Heart right ventricle (tissue), 16 donors: ENCODE measurements around the gene UIMC1. TPM values are rescaled to one million over a fixed set of nuclear protein-coding genes. Genes with fewer than 3 reads are reported as not detected.
A peak's percentile ranks its signal among the peaks of the same experiment; 100 is the strongest.

ENCODE experiments used
- ATAC-seq, 8 donors: fragments of 200-7000 bp; cut with Tn5 transposase; one replicate each; pipeline ENCODE4 v1.9.1; 2020; ENCODE audit warnings: mild to moderate bottlenecking in 8 of 8, moderate library complexity in 8 of 8, moderate number of reproducible peaks in 1 of 8
- DNase-seq, 2 donors: peaks; one replicate each; pipeline ENCODE4 v3.0.0-alpha.2; 2020
- H3K27ac ChIP-seq, 10 donors: fragments of 200-600 bp; sonication (generic) in 2 of 10; one replicate each; pipeline versions ENCODE4 v1.5.0 to v1.8.0; 2020 to 2022; ENCODE audit warnings: mild to moderate bottlenecking in 3 of 10
- H3K27me3 ChIP-seq, 7 donors: fragments of 200-600 bp; one replicate each; pipeline ENCODE4 v1.8.0; 2021 to 2022; ENCODE audit warnings: mild to moderate bottlenecking in 2 of 7
- H3K36me3 ChIP-seq, 9 donors: fragments of 200-600 bp; sonication (generic) in 1 of 9; one replicate each; pipeline versions ENCODE4 v1.5.0 to v1.8.0; 2020 to 2022; ENCODE audit warnings: mild to moderate bottlenecking in 2 of 9
- H3K4me1 ChIP-seq, 9 donors: fragments of 200-600 bp; sonication (generic) in 1 of 9; one replicate each; pipeline versions ENCODE4 v1.5.0 to v1.8.0; 2020 to 2022; ENCODE audit warnings: mild to moderate bottlenecking in 4 of 9
- H3K4me3 ChIP-seq, 10 donors: fragments of 200-600 bp; sonication (generic) in 2 of 10; one replicate each; pipeline versions ENCODE4 v1.5.0 to v1.8.0; 2020 to 2022; ENCODE audit warnings: mild to moderate bottlenecking in 7 of 10, moderate library complexity in 2 of 10
- H3K9me3 ChIP-seq, 11 donors: fragments of 200-600 bp in 10 of 11; sonication (generic) in 2 of 11; one replicate each; pipeline versions ENCODE4 v1.5.0 to v1.8.0; 2013 to 2022; ENCODE audit warnings: mild to moderate bottlenecking in 2 of 11, control low read depth in 1 of 11, moderate library complexity in 1 of 11
- WGBS, 2 donors: extraction: QIAGEN DNeasy Blood & Tissue Kit; methylation state at CpG; one replicate each; pipeline ENCODE4 v1.1.7; 2013; ENCODE audit warnings: inconsistent platforms in 1 of 2; 5-methylcytosine and 5-hydroxymethylcytosine counted together
- intact Hi-C, 10 donors: fragments of 100-400 bp; cut with DNase I; formaldehyde crosslinking; loops; one replicate each; pipeline versions ENCODE4 v1.11.1 to v1.14.2; 2022
- polyA plus RNA-seq, 2 donors: library from polyadenylated mRNA; stranded (reverse); fragments of 200-250 nt; gene quantifications; one replicate each; pipeline ENCODE4 v1.2.3, GENCODE V29; 2013
- total RNA-seq, 10 donors: library from RNA; stranded (reverse); fragmentation: NEBNext Ultra II Directional in 3 of 10; extraction: Animal tissue kit (Norgen Biotek cat#: 25700) in 3 of 10; gene quantifications; one replicate each; pipeline versions ENCODE4 v1.2.1 to v1.2.4, GENCODE V29; 2021 to 2023
- TF ChIP-seq, protein P1 (sequence below), 9 donors: fragments of 200-600 bp; sonication (generic) in 2 of 9; IDR thresholded peaks; one replicate each; pipeline versions ENCODE4 v1.5.0 to v1.8.0; 2021 to 2022; ENCODE audit warnings: antibody characterized with exemption in 9 of 9, mild to moderate bottlenecking in 5 of 9, moderate library complexity in 1 of 9
- donor health status: Arrhythmogenic right ventricular cardiomyopathy.
- donor health status: ischemic (EF 13 %, LVEDD 7.1; RV severe dilation, severe dysfunction).
- donor health status: healthy with polysubstance abuse.
- donor health status: DM: no; HTN: yes; CAD: no.
- donor health status: DM: no; HTN: no; CAD: no.
- donor health status: ischemic (EF 25% LVEDD 6.9; RV normal size, moderate dysfunction).
- donor health status: ischemic (EF 25% LVEDD 5.7; RV mildly dilated, moderate dysfunction).
- donor health status: healthy.
- donor health status: DM: yes; HTN: yes; CAD: no.
- donor health status: Ischemic cardiomyopathy.
- donor health status: ischemic (EF 35%, LVEDD 5.7; RV mildly dilated, moderate dysfunction).
- donor health status: nonischemic (EF 11% LVEDD 7.7; RV severe dilation, severe dysfunction).
- donor health status: DM: yes; HTN: yes; CAD: no.
- donor health status: PGD.
- donor health status: ischemic (EF 29% LVEDD 5.4; RV normal size, mild dysfunction).
- donor health status: nonischemic (EF 23%, LVEDD 6.1; RV moderate dilation, normal function).

The UIMC1 gene
- total and polyA plus RNA-seq, 12 donors = 24.0 to 45.5 (median 35.3) TPM

DNA sequence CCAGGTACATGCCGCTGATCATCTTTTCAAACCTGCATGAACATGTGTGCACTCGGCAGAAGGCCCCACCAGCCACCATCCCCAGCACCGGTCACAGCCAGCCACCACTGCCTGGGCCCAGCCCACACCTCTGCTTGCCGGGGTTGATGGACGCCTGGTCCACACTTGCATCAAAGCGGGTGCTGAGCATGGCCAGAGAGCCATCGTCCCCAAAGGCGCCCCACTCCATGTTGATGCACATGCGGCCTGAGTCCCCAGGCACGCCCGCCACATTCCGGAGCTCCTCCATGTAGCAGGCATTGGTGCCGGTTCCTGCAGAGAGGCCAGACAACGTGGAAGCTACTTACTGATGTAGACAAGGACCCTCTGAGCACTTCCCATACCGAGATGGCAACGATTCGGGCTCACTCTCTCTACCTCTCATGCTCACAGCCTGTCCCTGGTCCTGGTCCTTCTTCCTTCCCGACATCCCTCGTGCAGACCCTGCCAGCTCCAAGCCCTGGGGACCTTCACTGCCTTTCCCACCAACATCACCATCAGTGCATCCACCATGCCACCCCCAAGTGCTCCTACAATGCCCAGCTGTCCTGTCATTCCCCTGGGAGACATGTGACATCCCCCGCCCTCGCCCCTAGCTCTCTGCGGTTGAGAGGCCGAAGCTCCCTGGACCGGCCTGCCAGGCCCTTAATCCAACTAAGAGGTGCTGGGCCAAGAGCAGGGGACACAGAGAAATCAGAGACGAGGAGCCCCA is 124.6 kb downstream of the UIMC1 start:
- no peak for ATAC-seq
- Histone ChIP-seq H3K4me3 (no peak overlapping the region), H3K27ac (no peak overlapping the region), H3K4me1 (no peaks in the 10 kb centered on the region), H3K27me3 (peaks cover 0 to 24% (median 19%) of the 10 kb centered on the region in 7 donors), H3K9me3 (no peaks in the 10 kb centered on the region), H3K36me3 (peaks cover 0 to 61% (median 0%) of the 10 kb centered on the region in 9 donors)
- TF ChIP-seq, protein P1, sequence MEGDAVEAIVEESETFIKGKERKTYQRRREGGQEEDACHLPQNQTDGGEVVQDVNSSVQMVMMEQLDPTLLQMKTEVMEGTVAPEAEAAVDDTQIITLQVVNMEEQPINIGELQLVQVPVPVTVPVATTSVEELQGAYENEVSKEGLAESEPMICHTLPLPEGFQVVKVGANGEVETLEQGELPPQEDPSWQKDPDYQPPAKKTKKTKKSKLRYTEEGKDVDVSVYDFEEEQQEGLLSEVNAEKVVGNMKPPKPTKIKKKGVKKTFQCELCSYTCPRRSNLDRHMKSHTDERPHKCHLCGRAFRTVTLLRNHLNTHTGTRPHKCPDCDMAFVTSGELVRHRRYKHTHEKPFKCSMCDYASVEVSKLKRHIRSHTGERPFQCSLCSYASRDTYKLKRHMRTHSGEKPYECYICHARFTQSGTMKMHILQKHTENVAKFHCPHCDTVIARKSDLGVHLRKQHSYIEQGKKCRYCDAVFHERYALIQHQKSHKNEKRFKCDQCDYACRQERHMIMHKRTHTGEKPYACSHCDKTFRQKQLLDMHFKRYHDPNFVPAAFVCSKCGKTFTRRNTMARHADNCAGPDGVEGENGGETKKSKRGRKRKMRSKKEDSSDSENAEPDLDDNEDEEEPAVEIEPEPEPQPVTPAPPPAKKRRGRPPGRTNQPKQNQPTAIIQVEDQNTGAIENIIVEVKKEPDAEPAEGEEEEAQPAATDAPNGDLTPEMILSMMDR (IDR thresholded peaks at IDR 0.05) = no peak
- WGBS, 2 donors = 84 to 88% methylated on average over 25 of the region's 25 CpGs
- DNase-seq = no peak
- intact Hi-C loops = no loop called here

DNA sequence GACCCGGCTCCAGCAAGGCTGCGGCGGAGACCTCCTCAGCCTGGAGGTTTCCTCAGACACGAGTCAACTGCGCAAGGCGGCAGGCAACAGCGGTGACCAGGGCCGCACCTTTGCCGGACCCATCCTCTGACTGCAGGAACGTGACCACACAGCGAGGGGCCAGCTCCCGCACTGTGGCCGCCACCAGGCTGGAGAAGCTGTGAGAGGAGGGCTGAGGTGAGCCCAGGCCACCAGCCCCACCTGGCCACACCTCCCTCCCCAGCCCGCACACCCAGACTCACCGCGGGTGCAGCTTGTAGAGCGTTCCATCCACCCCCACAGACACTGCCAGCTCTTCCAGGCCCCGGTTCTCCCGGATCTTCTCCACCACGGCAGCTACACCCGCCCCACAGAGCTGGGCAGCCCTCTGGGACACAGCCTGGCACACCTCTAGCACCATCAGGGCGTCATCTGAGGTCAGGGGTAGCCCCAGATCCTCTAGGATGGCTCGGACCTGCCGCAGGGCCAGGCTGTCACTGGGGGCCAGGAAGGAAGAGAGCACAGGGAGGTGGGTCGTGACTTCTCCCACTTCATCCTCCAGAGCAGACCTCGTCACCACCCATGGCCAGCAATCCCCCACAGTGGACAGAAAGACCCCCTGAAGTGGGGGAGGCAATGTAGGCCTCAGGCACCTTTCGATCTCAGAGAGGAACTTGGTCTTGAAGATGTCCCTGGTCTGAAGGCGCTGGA is 125.4 kb downstream of the UIMC1 start:
- intact Hi-C loops = no loop called here
- H3K36me3 ChIP-seq = peaks cover 0 to 54% (median 0%) of the 10 kb centered on the region in 9 donors
- DNase-seq (no peak), ATAC-seq (no peak)
- TF ChIP-seq, protein P1 (IDR thresholded peaks at IDR 0.05) = no peak
- 88 to 91% methylated on average over 28 of the region's 28 CpGs for WGBS, 2 donors
- H3K4me1 ChIP-seq = peaks cover 0 to under 1% (median 0%) of the 10 kb centered on the region in 9 donors
- H3K4me3 ChIP-seq = no peak overlapping the region
- no peak overlapping the region for H3K27ac ChIP-seq
- no peaks in the 10 kb centered on the region for H3K9me3 ChIP-seq
- peaks cover 0 to 32% (median 27%) of the 10 kb centered on the region in 7 donors for H3K27me3 ChIP-seq

DNA sequence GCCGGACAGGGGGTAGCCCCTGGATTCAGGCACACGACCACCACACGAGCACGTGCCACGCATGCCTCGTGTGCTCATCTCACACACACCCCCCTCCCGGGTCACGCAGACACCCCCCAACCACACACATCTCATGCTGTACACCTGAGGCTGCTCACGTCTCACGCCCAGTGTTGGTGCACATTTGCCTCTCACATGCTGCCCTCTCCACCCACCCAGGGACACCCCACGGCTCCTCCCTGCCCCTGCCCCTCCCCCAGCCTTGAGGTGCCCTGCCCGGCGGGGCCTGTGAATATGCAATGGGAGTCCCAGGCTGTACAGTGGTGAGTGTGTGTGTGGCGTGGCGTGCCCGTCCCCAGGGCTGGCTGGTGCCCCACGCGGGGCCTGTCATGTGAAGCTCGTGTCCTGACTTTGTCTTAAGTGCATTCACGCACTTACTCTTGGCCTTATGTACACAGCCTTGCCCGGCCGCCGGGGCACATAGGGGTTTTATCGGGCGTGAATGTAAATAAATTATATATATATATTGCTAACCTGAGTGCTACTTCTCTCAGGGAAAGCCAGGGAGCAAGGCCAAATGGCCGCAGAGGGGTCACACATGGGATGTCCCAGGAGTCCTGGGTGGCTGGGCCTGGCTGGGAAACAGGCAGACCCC is 126.1 kb downstream of the UIMC1 start:
- ATAC-seq = no peak
- no peak for DNase-seq
- Histone ChIP-seq H3K4me1 (peaks cover 0 to 7% (median 0%) of the 10 kb centered on the region in 9 donors), H3K9me3 (no peaks in the 10 kb centered on the region), H3K4me3 (no peak overlapping the region), H3K27me3 (peaks cover 0 to 39% (median 33%) of the 10 kb centered on the region in 7 donors), H3K36me3 (peaks cover 0 to 49% (median 0%) of the 10 kb centered on the region in 9 donors), H3K27ac (no peak overlapping the region)
- intact Hi-C loops = no loop called here
- TF ChIP-seq, protein P1 (IDR thresholded peaks at IDR 0.05) = no peak
- whole genome bisulfite sequencing, 2 donors = 89 to 91% methylated on average over 20 to 26 of the region's 26 CpGs

DNA sequence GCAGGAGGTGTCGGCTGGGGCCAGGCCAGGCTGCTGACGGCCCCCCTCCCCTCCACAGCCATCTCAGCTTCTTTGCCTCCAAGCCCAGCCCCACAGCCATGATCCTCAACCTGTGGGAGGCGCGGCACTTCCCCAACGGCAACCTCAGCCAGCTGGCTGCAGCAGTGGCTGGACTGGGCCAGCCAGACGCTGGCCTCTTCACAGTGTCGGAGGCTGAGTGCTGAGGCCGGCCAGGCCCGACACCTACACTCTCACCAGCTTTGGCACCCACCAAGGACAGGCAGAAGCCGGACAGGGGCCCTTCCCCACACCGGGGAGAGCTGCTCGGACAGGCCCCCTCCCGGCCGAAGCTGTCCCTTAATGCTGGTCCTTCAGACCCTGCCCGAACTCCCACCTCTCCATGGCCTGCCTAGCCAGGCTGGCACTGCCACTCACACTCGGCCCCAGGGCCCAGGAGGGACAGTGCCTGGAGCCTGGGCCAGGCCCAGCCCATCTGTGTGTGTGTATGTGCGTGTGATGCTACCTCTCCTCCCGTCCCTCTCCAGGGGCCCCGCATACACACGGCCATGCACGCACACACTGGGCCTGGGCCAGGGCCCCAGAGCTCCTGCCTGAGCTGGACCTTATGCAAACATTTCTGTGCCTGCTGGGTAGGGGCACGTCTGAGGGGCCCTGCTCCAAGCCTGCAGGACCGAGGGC is 126.8 kb downstream of the UIMC1 start:
- Histone ChIP-seq H3K36me3 (peaks cover 0 to 48% (median 0%) of the 10 kb centered on the region in 9 donors), H3K9me3 (no peaks in the 10 kb centered on the region), H3K27ac (no peak overlapping the region), H3K27me3 (peaks cover 0 to 45% (median 35%) of the 10 kb centered on the region in 7 donors), H3K4me3 (no peak overlapping the region), H3K4me1 (peaks cover 0 to 7% (median 0%) of the 10 kb centered on the region in 9 donors)
- DNase-seq = no peak
- 72 to 80% methylated on average over 23 of the region's 23 CpGs for WGBS, 2 donors
- TF ChIP-seq, protein P1 (IDR thresholded peaks at IDR 0.05) = no peak
- ATAC-seq = peak in 1 of 8 donors; percentile 6
- intact Hi-C loops = no loop called here
